K562 (cell line): ENCODE results near the gene LRRC41. TPM values are rescaled to one million over a fixed set of nuclear protein-coding genes. Genes with fewer than 3 reads are reported as not detected.

Experiments
- ATAC-seq: fragments of 200-7000 bp; cut with Tn5 transposase; 3 replicates; pipeline ENCODE4 v1.9.1; 2020; ENCODE audit warnings: moderate library complexity
- BruUV-seq: library from RNA; stranded (reverse); fragments of 400-500 nt; replicated peaks from 2 replicates; lab custom pipeline; 2021; lab: Mats Ljungman, UMichigan
- CTCF ChIA-PET: fragments of 300-600 bp; formaldehyde crosslinking; extraction: SDS; loops from one replicate; lab custom pipeline; 2021; ENCODE audit warnings: low intra/inter-chr PET ratio; lab: Yijun Ruan, JAX
- POLR2A ChIA-PET: fragments of 300-600, 350-650 bp; sonication (Branson Sonifier 250); formaldehyde crosslinking; extraction: SDS; loops from one replicate; lab custom pipeline; 2021; ENCODE audit warnings: antibody characterized with exemption, inconsistent platforms; lab: Yijun Ruan, JAX
- DNase-seq, 4 experiments: peaks; one replicate each; pipeline versions ENCODE4 v3.0.0 to v3.0.0-alpha.2; 2011 to 2018; ENCODE audit warnings: low spot score in 3 of 4, mixed read lengths in 3 of 4; ENCODE audit errors: extremely low read depth in 1 of 4
- FAIRE-seq: peaks from 2 replicates; lab custom pipeline; 2011; peaks lifted over from hg19 to GRCh38; lab: Jason Lieb, UNC
- H2AFZ ChIP-seq: 2 replicates; pipeline ENCODE4 v1.6.0; 2011; ENCODE audit warnings: low read depth, low read length, control low read depth, inconsistent platforms
- H3K27ac ChIP-seq: fragments of 200-600 bp; 3 replicates; pipeline ENCODE4 v1.8.0; 2011; ENCODE audit warnings: low read depth, mild to moderate bottlenecking, control low read depth, inconsistent platforms, low read length, moderate library complexity, mixed read lengths; ENCODE audit errors: extremely low read depth
- H3K27me3 ChIP-seq, 2 experiments: fragments of 300-600 bp in 1 of 2; 2 replicates in 1 of 2; 3 replicates in 1 of 2; pipeline versions ENCODE4 v1.6.0 to v1.8.0; 2011; ENCODE audit warnings: inconsistent platforms in 2 of 2, low read length in 2 of 2, mild to moderate bottlenecking in 1 of 2, mixed read lengths in 1 of 2, moderate library complexity in 1 of 2; ENCODE audit not compliant: control insufficient read depth in 2 of 2, insufficient read depth in 2 of 2
- H3K36me3 ChIP-seq: fragments of 300-600 bp; 3 replicates; pipeline ENCODE4 v1.8.0; 2011; ENCODE audit warnings: mild to moderate bottlenecking, low read length, inconsistent platforms; ENCODE audit not compliant: control insufficient read depth, insufficient read depth
- H3K4me1 ChIP-seq, 2 experiments: fragments of 200-600 bp in 1 of 2; replicated peaks in 1 of 2; 2 replicates in 1 of 2; 3 replicates in 1 of 2; pipeline versions ENCODE4 v1.5.1 to v1.8.0; 2011; ENCODE audit warnings: inconsistent platforms in 2 of 2, low read length in 2 of 2, mild to moderate bottlenecking in 1 of 2, mixed read lengths in 1 of 2, moderate library complexity in 1 of 2; ENCODE audit not compliant: control insufficient read depth in 2 of 2, insufficient read depth in 2 of 2
- H3K4me2 ChIP-seq: 2 replicates; pipeline ENCODE4 v1.6.1; 2011; ENCODE audit warnings: low read length, control low read depth, inconsistent platforms, mixed read lengths; ENCODE audit not compliant: insufficient read depth
- H3K4me3 ChIP-seq: fragments of 200-600 bp; sonication (generic), shearing (Covaris generic); 2 replicates; pipeline ENCODE4 v1.5.1; 2016; ENCODE audit warnings: control low read depth, inconsistent platforms
- H3K79me2 ChIP-seq: fragments of 200-600 bp; 3 replicates; pipeline ENCODE4 v1.8.0; 2011; ENCODE audit warnings: low read length, inconsistent platforms; ENCODE audit not compliant: control insufficient read depth, insufficient read depth
- H3K9ac ChIP-seq, 2 experiments: 2 replicates each; pipeline versions ENCODE4 v1.6.0 to v1.6.1; 2011; ENCODE audit warnings: low read depth in 2 of 2, low read length in 2 of 2, control low read depth in 1 of 2, inconsistent platforms in 1 of 2, mild to moderate bottlenecking in 1 of 2, mixed read lengths in 1 of 2; ENCODE audit not compliant: insufficient read depth in 1 of 2
- H3K9me1 ChIP-seq: one replicate; pipeline ENCODE4 v1.6.0; 2011; ENCODE audit warnings: inconsistent platforms, mild to moderate bottlenecking, low read length, moderate library complexity; ENCODE audit not compliant: control insufficient read depth, insufficient read depth
- H3K9me3 ChIP-seq: replicated peaks from 2 replicates; pipeline ENCODE4 v1.5.1; 2011; ENCODE audit warnings: low read depth, low read length, inconsistent platforms; ENCODE audit not compliant: control insufficient read depth, insufficient read depth
- H4K20me1 ChIP-seq: replicated peaks from 2 replicates; pipeline ENCODE4 v1.6.1; 2011; ENCODE audit warnings: low read length, inconsistent platforms, mixed read lengths; ENCODE audit not compliant: control insufficient read depth, insufficient read depth
- BRF1 ChIP-seq: IDR thresholded peaks from 3 replicates; pipeline ENCODE4 v1.6.1; 2011; ENCODE audit warnings: borderline replicate concordance, mild to moderate bottlenecking; ENCODE audit not compliant: insufficient read length; ENCODE audit errors: extremely low read depth
- CREBBP ChIP-seq: IDR thresholded peaks from one replicate; pipeline ENCODE4 v1.6.1; 2012; ENCODE audit warnings: low read depth, mild to moderate bottlenecking, control low read depth, inconsistent platforms, low read length
- TEAD4 ChIP-seq, 2 experiments: sonication (generic) in 1 of 2; formaldehyde crosslinking in 1 of 2; IDR thresholded peaks; 2 replicates each; pipeline versions ENCODE4 v1.6.1 to v1.8.0; 2012 to 2022; ENCODE audit warnings: borderline replicate concordance in 1 of 2, inconsistent platforms in 1 of 2, low read length in 1 of 2, mild to moderate bottlenecking in 1 of 2, missing genetic modification reagents in 1 of 2
- TRIM24 ChIP-seq, 2 experiments: fragments of 450-650 bp; IDR thresholded peaks; 2 replicates each; pipeline ENCODE4 v1.6.1; 2016
- ZNF584 ChIP-seq: fragments of 200-800 bp; sonication (Bioruptor generic); IDR thresholded peaks from 2 replicates; pipeline ENCODE4 v1.6.1; 2016; ENCODE audit warnings: low read depth, mild to moderate bottlenecking, missing genetic modification characterization, missing compliant biosample characterization
- ZNF76 ChIP-seq: fragments of 250-450 bp; sonication (Bioruptor Pico); IDR thresholded peaks from 2 replicates; pipeline ENCODE4 v1.4.0; 2020; ENCODE audit warnings: mild to moderate bottlenecking, moderate library complexity, borderline replicate concordance
- WGBS: fragments of 100-300 bp; shearing (Covaris generic); methylation state at CpG from one replicate; pipeline ENCODE4 v1.1.6; 2016; ENCODE audit warnings: low coverage, mixed read lengths; ENCODE audit not compliant: insufficient coverage; ENCODE audit errors: missing lambda C conversion rate; 5-methylcytosine and 5-hydroxymethylcytosine counted together
- in situ Hi-C: fragments of 300-500 bp; cut with MboI; formaldehyde crosslinking; loops from 4 replicates; pipeline ENCODE4 v1.15.0; 2018; ENCODE audit warnings: inconsistent platforms, mixed read lengths
- intact Hi-C: fragments of 100-400 bp; cut with micrococcal nuclease; formaldehyde crosslinking; loops from 2 replicates; pipeline ENCODE4 v1.14.2; 2022
- polyA plus RNA-seq, 8 experiments: library from polyadenylated mRNA; depleted of rRNA in 4 of 8; stranded (reverse) in 5 of 8; unstranded in 3 of 8; fragments of >200 nt; fragmentation: Nextera tagmentation in 2 of 8; fragmentation: Illumina TruSeq in 1 of 8; extraction: Ambion mirVana in 2 of 8; extraction: Trizol in 1 of 8; gene quantifications; 2 replicates each; pipeline versions ENCODE4 v1.2.1 to v1.2.3, GENCODE V29; 2011 to 2014; ENCODE audit warnings: inconsistent platforms in 1 of 8, missing spikeins in 1 of 8
- total RNA-seq, 7 experiments: library from RNA; depleted of rRNA in 6 of 7; stranded (reverse); fragments of >200 nt in 6 of 7; fragmentation: Illumina TruSeq in 2 of 7; extraction: Trizol in 2 of 7; gene quantifications; 2 replicates each; pipeline versions ENCODE4 v1.2.1 to v1.2.3, GENCODE V29; 2011 to 2021; ENCODE audit warnings: low replicate concordance in 1 of 7
- TF ChIP-seq, protein P1 (sequence below): fragments of 200-800 bp; sonication (Bioruptor generic); IDR thresholded peaks from 2 replicates; pipeline ENCODE4 v1.6.1; 2016; ENCODE audit warnings: missing genetic modification characterization, missing compliant biosample characterization
- TF ChIP-seq, protein P2 (sequence below): fragments of 450-650 bp; IDR thresholded peaks from 2 replicates; pipeline ENCODE4 v1.6.1; 2017; ENCODE audit warnings: antibody characterized with exemption, mild to moderate bottlenecking
- TF ChIP-seq, protein P3 (sequence below), 2 experiments: fragments of 450-650 bp in 1 of 2; sonication (generic) in 1 of 2; formaldehyde crosslinking in 1 of 2; IDR thresholded peaks in 1 of 2; conservative IDR thresholded peaks in 1 of 2; 2 replicates each; pipeline versions ENCODE4 v1.6.1 to v1.8.1; 2016 to 2023; ENCODE audit warnings: mild to moderate bottlenecking in 2 of 2, moderate library complexity in 2 of 2, inconsistent platforms in 1 of 2, missing genetic modification reagents in 1 of 2
- TF ChIP-seq, protein P4 (sequence below): fragments of 250-450 bp; sonication (Bioruptor Pico); IDR thresholded peaks from 2 replicates; pipeline ENCODE4 v1.8.0; 2021; ENCODE audit warnings: moderate library complexity, mild to moderate bottlenecking, inconsistent platforms

The LRRC41 gene
- total and polyA plus RNA-seq, 9 of the 15 experiments (the other 6 are each of a cell fraction or from before 2014, with no cell fraction given), result 10.5 to 64.7 (median 44.2) TPM

DNA sequence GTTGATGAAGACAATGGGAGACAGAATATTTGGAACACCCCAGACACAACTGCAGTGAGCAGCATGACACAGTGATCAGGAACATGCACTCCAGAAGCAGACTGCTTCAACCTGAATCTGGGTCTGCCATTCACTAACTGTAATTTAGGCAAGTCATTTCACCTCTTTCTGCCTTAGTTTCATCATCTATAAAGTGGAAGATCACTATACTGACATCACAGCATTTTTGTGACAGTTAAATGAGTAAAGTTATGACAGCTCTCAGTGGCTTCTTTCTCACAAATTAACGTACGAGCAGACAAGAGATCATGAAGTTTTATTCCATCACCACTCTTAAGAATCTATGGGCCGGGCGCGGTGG, 14.3 kb downstream of the LRRC41 start:
- ATAC-seq, result peak; percentile 10
- H3K4me3 ChIP-seq, result no peak overlapping the region
- no peak for FAIRE-seq
- no peaks in the 10 kb centered on the region for H3K27me3 ChIP-seq
- CTCF ChIA-PET, result no interaction called here
- H3K4me2 ChIP-seq, result no peak overlapping the region
- intact Hi-C loops (loop anchor here (10.0 kb wide), 1 partner anchor 56 kb away; the partner anchor contains the start of gene NSUN4), in situ Hi-C loops (no loop called here)
- no peaks in the 10 kb centered on the region for H3K9me1 ChIP-seq
- no peaks in the 10 kb centered on the region for H3K79me2 ChIP-seq
- no TSS peak for BruUV-seq
- H4K20me1 ChIP-seq, result no peaks in the 10 kb centered on the region
- POLR2A ChIA-PET, result interaction anchor here (0.6 to 22.6 kb wide), 4 partner anchors 2 to 34 kb away, joined by 5 to 410 read pairs (median 228); partner anchors contain the start of genes LRRC41 and UQCRH
- WGBS, result 87% methylated on average over 5 of the region's 5 CpGs
- H3K9ac ChIP-seq, result no peak overlapping the region
- H3K36me3 ChIP-seq, result peaks cover 66% of the 10 kb centered on the region
- no peak for DNase-seq
- peaks cover 20 to 30% of the 10 kb centered on the region in 2 experiments; a peak in 3 of 5 replicates for H3K4me1 ChIP-seq
- H3K9me3 ChIP-seq, result no peaks in the 10 kb centered on the region
- no peak overlapping the region; the same call in 2 of the 3 replicates for H3K27ac ChIP-seq
- no peak overlapping the region for H2AFZ ChIP-seq
- TF ChIP-seq, protein P1, sequence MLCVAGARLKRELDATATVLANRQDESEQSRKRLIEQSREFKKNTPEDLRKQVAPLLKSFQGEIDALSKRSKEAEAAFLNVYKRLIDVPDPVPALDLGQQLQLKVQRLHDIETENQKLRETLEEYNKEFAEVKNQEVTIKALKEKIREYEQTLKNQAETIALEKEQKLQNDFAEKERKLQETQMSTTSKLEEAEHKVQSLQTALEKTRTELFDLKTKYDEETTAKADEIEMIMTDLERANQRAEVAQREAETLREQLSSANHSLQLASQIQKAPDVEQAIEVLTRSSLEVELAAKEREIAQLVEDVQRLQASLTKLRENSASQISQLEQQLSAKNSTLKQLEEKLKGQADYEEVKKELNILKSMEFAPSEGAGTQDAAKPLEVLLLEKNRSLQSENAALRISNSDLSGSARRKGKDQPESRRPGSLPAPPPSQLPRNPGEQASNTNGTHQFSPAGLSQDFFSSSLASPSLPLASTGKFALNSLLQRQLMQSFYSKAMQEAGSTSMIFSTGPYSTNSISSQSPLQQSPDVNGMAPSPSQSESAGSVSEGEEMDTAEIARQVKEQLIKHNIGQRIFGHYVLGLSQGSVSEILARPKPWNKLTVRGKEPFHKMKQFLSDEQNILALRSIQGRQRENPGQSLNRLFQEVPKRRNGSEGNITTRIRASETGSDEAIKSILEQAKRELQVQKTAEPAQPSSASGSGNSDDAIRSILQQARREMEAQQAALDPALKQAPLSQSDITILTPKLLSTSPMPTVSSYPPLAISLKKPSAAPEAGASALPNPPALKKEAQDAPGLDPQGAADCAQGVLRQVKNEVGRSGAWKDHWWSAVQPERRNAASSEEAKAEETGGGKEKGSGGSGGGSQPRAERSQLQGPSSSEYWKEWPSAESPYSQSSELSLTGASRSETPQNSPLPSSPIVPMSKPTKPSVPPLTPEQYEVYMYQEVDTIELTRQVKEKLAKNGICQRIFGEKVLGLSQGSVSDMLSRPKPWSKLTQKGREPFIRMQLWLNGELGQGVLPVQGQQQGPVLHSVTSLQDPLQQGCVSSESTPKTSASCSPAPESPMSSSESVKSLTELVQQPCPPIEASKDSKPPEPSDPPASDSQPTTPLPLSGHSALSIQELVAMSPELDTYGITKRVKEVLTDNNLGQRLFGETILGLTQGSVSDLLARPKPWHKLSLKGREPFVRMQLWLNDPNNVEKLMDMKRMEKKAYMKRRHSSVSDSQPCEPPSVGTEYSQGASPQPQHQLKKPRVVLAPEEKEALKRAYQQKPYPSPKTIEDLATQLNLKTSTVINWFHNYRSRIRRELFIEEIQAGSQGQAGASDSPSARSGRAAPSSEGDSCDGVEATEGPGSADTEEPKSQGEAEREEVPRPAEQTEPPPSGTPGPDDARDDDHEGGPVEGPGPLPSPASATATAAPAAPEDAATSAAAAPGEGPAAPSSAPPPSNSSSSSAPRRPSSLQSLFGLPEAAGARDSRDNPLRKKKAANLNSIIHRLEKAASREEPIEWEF (CRISPR knock-in tag), result no peak
- no peak for TF ChIP-seq BRF1
- no peak for TF ChIP-seq ZNF76 (CRISPR knock-in tag)
- 0 out of 2 replicates have a peak, but pooled peaks have one; percentile 6 for TF ChIP-seq TEAD4 (IDR thresholded peaks at IDR 0.05; ENCODE audit: low read length)
- no peak for TF ChIP-seq TEAD4 (CRISPR knock-in tag; IDR thresholded peaks at IDR 0.05; ENCODE audit: borderline replicate concordance)
- TF ChIP-seq, protein P2, sequence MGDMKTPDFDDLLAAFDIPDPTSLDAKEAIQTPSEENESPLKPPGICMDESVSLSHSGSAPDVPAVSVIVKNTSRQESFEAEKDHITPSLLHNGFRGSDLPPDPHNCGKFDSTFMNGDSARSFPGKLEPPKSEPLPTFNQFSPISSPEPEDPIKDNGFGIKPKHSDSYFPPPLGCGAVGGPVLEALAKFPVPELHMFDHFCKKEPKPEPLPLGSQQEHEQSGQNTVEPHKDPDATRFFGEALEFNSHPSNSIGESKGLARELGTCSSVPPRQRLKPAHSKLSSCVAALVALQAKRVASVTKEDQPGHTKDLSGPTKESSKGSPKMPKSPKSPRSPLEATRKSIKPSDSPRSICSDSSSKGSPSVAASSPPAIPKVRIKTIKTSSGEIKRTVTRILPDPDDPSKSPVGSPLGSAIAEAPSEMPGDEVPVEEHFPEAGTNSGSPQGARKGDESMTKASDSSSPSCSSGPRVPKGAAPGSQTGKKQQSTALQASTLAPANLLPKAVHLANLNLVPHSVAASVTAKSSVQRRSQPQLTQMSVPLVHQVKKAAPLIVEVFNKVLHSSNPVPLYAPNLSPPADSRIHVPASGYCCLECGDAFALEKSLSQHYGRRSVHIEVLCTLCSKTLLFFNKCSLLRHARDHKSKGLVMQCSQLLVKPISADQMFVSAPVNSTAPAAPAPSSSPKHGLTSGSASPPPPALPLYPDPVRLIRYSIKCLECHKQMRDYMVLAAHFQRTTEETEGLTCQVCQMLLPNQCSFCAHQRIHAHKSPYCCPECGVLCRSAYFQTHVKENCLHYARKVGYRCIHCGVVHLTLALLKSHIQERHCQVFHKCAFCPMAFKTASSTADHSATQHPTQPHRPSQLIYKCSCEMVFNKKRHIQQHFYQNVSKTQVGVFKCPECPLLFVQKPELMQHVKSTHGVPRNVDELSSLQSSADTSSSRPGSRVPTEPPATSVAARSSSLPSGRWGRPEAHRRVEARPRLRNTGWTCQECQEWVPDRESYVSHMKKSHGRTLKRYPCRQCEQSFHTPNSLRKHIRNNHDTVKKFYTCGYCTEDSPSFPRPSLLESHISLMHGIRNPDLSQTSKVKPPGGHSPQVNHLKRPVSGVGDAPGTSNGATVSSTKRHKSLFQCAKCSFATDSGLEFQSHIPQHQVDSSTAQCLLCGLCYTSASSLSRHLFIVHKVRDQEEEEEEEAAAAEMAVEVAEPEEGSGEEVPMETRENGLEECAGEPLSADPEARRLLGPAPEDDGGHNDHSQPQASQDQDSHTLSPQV, result peak; percentile 49; the same call in 1 of the 2 replicates
- TF ChIP-seq ZNF584, result peak; percentile 62
- TF ChIP-seq, protein P3, sequence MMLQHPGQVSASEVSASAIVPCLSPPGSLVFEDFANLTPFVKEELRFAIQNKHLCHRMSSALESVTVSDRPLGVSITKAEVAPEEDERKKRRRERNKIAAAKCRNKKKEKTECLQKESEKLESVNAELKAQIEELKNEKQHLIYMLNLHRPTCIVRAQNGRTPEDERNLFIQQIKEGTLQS (IDR thresholded peaks at IDR 0.05), result peak; percentile 80
- TF ChIP-seq, protein P3 (CRISPR knock-in tag; conservative IDR thresholded peaks at IDR 0.05), result no peak
- TF ChIP-seq, protein P4, sequence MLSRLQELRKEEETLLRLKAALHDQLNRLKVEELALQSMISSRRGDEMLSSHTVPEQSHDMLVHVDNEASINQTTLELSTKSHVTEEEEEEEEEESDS (CRISPR knock-in tag), result no peak
- no peak for TF ChIP-seq CREBBP
- TF ChIP-seq TRIM24 (IDR thresholded peaks at IDR 0.05), result peak in 1 of 2 experiments; percentile 51; a peak in 2 of 4 replicates
